K562 (cell line): Measurements from ENCODE around the gene PPARG. TPM values are rescaled to one million over a fixed set of nuclear protein-coding genes. Genes with fewer than 3 reads are reported as not detected.
A peak's percentile ranks its signal among the peaks of the same experiment; 100 is the strongest.

Experiments
- ATAC-seq: fragments of 200-7000 bp; cut with Tn5 transposase; 3 replicates; pipeline ENCODE4 v1.9.1; 2020; ENCODE audit warnings: moderate library complexity
- BruUV-seq: library from RNA; stranded (reverse); fragments of 400-500 nt; replicated peaks from 2 replicates; lab custom pipeline; 2021; lab: Mats Ljungman, UMichigan
- CTCF ChIA-PET: fragments of 300-600 bp; formaldehyde crosslinking; extraction: SDS; loops from one replicate; lab custom pipeline; 2021; ENCODE audit warnings: low intra/inter-chr PET ratio; lab: Yijun Ruan, JAX
- POLR2A ChIA-PET: fragments of 300-600, 350-650 bp; sonication (Branson Sonifier 250); formaldehyde crosslinking; extraction: SDS; loops from one replicate; lab custom pipeline; 2021; ENCODE audit warnings: antibody characterized with exemption, inconsistent platforms; lab: Yijun Ruan, JAX
- DNase-seq, 4 experiments: peaks; one replicate each; pipeline versions ENCODE4 v3.0.0 to v3.0.0-alpha.2; 2011 to 2018; ENCODE audit warnings: low spot score in 3 of 4, mixed read lengths in 3 of 4; ENCODE audit errors: extremely low read depth in 1 of 4
- FAIRE-seq: peaks from 2 replicates; lab custom pipeline; 2011; peaks lifted over from hg19 to GRCh38; lab: Jason Lieb, UNC
- H2AFZ ChIP-seq: 2 replicates; pipeline ENCODE4 v1.6.0; 2011; ENCODE audit warnings: low read depth, low read length, control low read depth, inconsistent platforms
- H3K27ac ChIP-seq: fragments of 200-600 bp; 3 replicates; pipeline ENCODE4 v1.8.0; 2011; ENCODE audit warnings: low read depth, mild to moderate bottlenecking, control low read depth, inconsistent platforms, low read length, moderate library complexity, mixed read lengths; ENCODE audit errors: extremely low read depth
- H3K27me3 ChIP-seq, 2 experiments: fragments of 300-600 bp in 1 of 2; 2 replicates in 1 of 2; 3 replicates in 1 of 2; pipeline versions ENCODE4 v1.6.0 to v1.8.0; 2011; ENCODE audit warnings: inconsistent platforms in 2 of 2, low read length in 2 of 2, mild to moderate bottlenecking in 1 of 2, mixed read lengths in 1 of 2, moderate library complexity in 1 of 2; ENCODE audit not compliant: control insufficient read depth in 2 of 2, insufficient read depth in 2 of 2
- H3K36me3 ChIP-seq: fragments of 300-600 bp; 3 replicates; pipeline ENCODE4 v1.8.0; 2011; ENCODE audit warnings: mild to moderate bottlenecking, low read length, inconsistent platforms; ENCODE audit not compliant: control insufficient read depth, insufficient read depth
- H3K4me1 ChIP-seq, 2 experiments: fragments of 200-600 bp in 1 of 2; replicated peaks in 1 of 2; 2 replicates in 1 of 2; 3 replicates in 1 of 2; pipeline versions ENCODE4 v1.5.1 to v1.8.0; 2011; ENCODE audit warnings: inconsistent platforms in 2 of 2, low read length in 2 of 2, mild to moderate bottlenecking in 1 of 2, mixed read lengths in 1 of 2, moderate library complexity in 1 of 2; ENCODE audit not compliant: control insufficient read depth in 2 of 2, insufficient read depth in 2 of 2
- H3K4me2 ChIP-seq: 2 replicates; pipeline ENCODE4 v1.6.1; 2011; ENCODE audit warnings: low read length, control low read depth, inconsistent platforms, mixed read lengths; ENCODE audit not compliant: insufficient read depth
- H3K4me3 ChIP-seq: fragments of 200-600 bp; sonication (generic), shearing (Covaris generic); 2 replicates; pipeline ENCODE4 v1.5.1; 2016; ENCODE audit warnings: control low read depth, inconsistent platforms
- H3K79me2 ChIP-seq: fragments of 200-600 bp; 3 replicates; pipeline ENCODE4 v1.8.0; 2011; ENCODE audit warnings: low read length, inconsistent platforms; ENCODE audit not compliant: control insufficient read depth, insufficient read depth
- H3K9ac ChIP-seq, 2 experiments: 2 replicates each; pipeline versions ENCODE4 v1.6.0 to v1.6.1; 2011; ENCODE audit warnings: low read depth in 2 of 2, low read length in 2 of 2, control low read depth in 1 of 2, inconsistent platforms in 1 of 2, mild to moderate bottlenecking in 1 of 2, mixed read lengths in 1 of 2; ENCODE audit not compliant: insufficient read depth in 1 of 2
- H3K9me1 ChIP-seq: one replicate; pipeline ENCODE4 v1.6.0; 2011; ENCODE audit warnings: inconsistent platforms, mild to moderate bottlenecking, low read length, moderate library complexity; ENCODE audit not compliant: control insufficient read depth, insufficient read depth
- H3K9me3 ChIP-seq: replicated peaks from 2 replicates; pipeline ENCODE4 v1.5.1; 2011; ENCODE audit warnings: low read depth, low read length, inconsistent platforms; ENCODE audit not compliant: control insufficient read depth, insufficient read depth
- H4K20me1 ChIP-seq: replicated peaks from 2 replicates; pipeline ENCODE4 v1.6.1; 2011; ENCODE audit warnings: low read length, inconsistent platforms, mixed read lengths; ENCODE audit not compliant: control insufficient read depth, insufficient read depth
- ATF6 ChIP-seq: sonication (generic); formaldehyde crosslinking; IDR thresholded peaks from 2 replicates; pipeline ENCODE4 v1.4.0; 2020; ENCODE audit warnings: mild to moderate bottlenecking, missing genetic modification reagents
- HMBOX1 ChIP-seq: sonication (generic); IDR thresholded peaks from 2 replicates; pipeline ENCODE4 v1.6.1; 2016
- MCM2 ChIP-seq: fragments of 450-650 bp; IDR thresholded peaks from 2 replicates; pipeline ENCODE4 v1.6.1; 2017; ENCODE audit warnings: low read depth, mild to moderate bottlenecking
- NR1H2 ChIP-seq: sonication (generic); formaldehyde crosslinking; IDR thresholded peaks from 2 replicates; pipeline ENCODE4 v1.4.0; 2020; ENCODE audit warnings: mild to moderate bottlenecking, missing genetic modification reagents
- PPARD ChIP-seq: fragments of 250-450 bp; sonication (Bioruptor Pico); IDR thresholded peaks from 2 replicates; pipeline ENCODE4 v1.8.0; 2022; ENCODE audit warnings: inconsistent platforms, mild to moderate bottlenecking, moderate library complexity
- PRMT5 ChIP-seq: sonication (generic); formaldehyde crosslinking; IDR thresholded peaks from 2 replicates; pipeline ENCODE4 v1.5.0; 2020; ENCODE audit warnings: missing genetic modification reagents
- TCF15 ChIP-seq: fragments of 250-450 bp; sonication (Bioruptor Pico); IDR thresholded peaks from 2 replicates; pipeline ENCODE4 v1.8.0; 2022; ENCODE audit warnings: moderate library complexity, mild to moderate bottlenecking, inconsistent platforms
- TEAD4 ChIP-seq, 2 experiments: sonication (generic) in 1 of 2; formaldehyde crosslinking in 1 of 2; IDR thresholded peaks; 2 replicates each; pipeline versions ENCODE4 v1.6.1 to v1.8.0; 2012 to 2022; ENCODE audit warnings: borderline replicate concordance in 1 of 2, inconsistent platforms in 1 of 2, low read length in 1 of 2, mild to moderate bottlenecking in 1 of 2, missing genetic modification reagents in 1 of 2
- ZBED1 ChIP-seq: IDR thresholded peaks from 2 replicates; pipeline ENCODE4 v1.6.1; 2014
- ZBTB2 ChIP-seq: fragments of 450-650 bp; IDR thresholded peaks from 2 replicates; pipeline ENCODE4 v1.6.1; 2016; ENCODE audit warnings: antibody characterized with exemption
- ZNF311 ChIP-seq: fragments of 250-450 bp; sonication (Bioruptor Pico); IDR thresholded peaks from 2 replicates; pipeline ENCODE4 v1.4.0; 2020; ENCODE audit warnings: mild to moderate bottlenecking, moderate library complexity
- ZNF444 ChIP-seq: fragments of 250-450 bp; sonication (Bioruptor Pico); IDR thresholded peaks from 2 replicates; pipeline ENCODE4 v1.4.0; 2020; ENCODE audit warnings: mild to moderate bottlenecking, moderate library complexity
- WGBS: fragments of 100-300 bp; shearing (Covaris generic); methylation state at CpG from one replicate; pipeline ENCODE4 v1.1.6; 2016; ENCODE audit warnings: low coverage, mixed read lengths; ENCODE audit not compliant: insufficient coverage; ENCODE audit errors: missing lambda C conversion rate; 5-methylcytosine and 5-hydroxymethylcytosine counted together
- in situ Hi-C: fragments of 300-500 bp; cut with MboI; formaldehyde crosslinking; loops from 4 replicates; pipeline ENCODE4 v1.15.0; 2018; ENCODE audit warnings: inconsistent platforms, mixed read lengths
- intact Hi-C: fragments of 100-400 bp; cut with micrococcal nuclease; formaldehyde crosslinking; loops from 2 replicates; pipeline ENCODE4 v1.14.2; 2022
- polyA plus RNA-seq, 8 experiments: library from polyadenylated mRNA; depleted of rRNA in 4 of 8; stranded (reverse) in 5 of 8; unstranded in 3 of 8; fragments of >200 nt; fragmentation: Nextera tagmentation in 2 of 8; fragmentation: Illumina TruSeq in 1 of 8; extraction: Ambion mirVana in 2 of 8; extraction: Trizol in 1 of 8; gene quantifications; 2 replicates each; pipeline versions ENCODE4 v1.2.1 to v1.2.3, GENCODE V29; 2011 to 2014; ENCODE audit warnings: inconsistent platforms in 1 of 8, missing spikeins in 1 of 8
- total RNA-seq, 7 experiments: library from RNA; depleted of rRNA in 6 of 7; stranded (reverse); fragments of >200 nt in 6 of 7; fragmentation: Illumina TruSeq in 2 of 7; extraction: Trizol in 2 of 7; gene quantifications; 2 replicates each; pipeline versions ENCODE4 v1.2.1 to v1.2.3, GENCODE V29; 2011 to 2021; ENCODE audit warnings: low replicate concordance in 1 of 7

The PPARG gene
- total and polyA plus RNA-seq, 9 of the 15 experiments (the other 6 are each of a cell fraction or from before 2014, with no cell fraction given) = not detected

DNA sequence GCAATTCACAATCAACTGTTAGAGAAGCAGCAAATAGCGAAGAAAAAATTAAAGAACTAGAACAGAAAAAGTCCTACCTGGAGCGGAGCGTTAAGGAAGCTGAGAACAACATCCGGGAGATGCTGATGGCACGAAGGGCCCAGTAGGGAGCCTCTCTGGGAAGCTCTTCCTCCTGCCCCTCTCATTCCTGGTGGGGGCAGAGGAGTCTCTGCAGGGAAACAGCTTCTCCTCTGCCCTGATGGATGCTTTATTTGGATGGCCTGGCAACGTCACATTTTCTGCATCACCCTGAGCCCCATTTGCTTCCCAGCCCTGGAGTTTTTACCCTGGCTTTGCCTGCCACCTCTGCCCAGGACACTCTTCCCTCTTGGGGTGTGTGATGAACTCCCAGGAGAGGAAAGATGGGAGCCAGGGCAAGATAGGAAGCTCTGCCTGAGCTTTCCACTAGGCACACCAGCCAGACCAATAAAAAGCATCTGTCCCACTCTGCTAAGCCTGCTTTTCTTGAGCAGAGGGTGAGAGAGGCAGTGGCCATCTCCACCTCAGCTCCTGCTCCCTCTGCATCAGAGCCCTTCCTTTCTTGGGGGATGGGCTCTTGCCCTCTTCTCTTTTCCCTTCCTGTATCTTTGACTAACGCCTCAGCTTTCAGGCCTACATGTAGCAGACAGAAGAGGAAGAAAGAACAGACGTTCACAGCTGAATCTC, 39.4 kb downstream of the PPARG start (continued):
- TF ChIP-seq ATF6 (no peak), NR1H2 (no peak), PRMT5 (CRISPR knock-in tag) (no peak), ZBTB2 (no peak)

GRCh38 chr3:12328837-12329462, 40.1 kb downstream of the PPARG start:
- Histone ChIP-seq H3K27ac (no peak overlapping the region), H3K4me1 (no peaks in the 10 kb centered on the region), H3K27me3 (peaks cover 0 to 2% of the 10 kb centered on the region in 2 experiments; a peak in 1 of 5 replicates), H2AFZ (no peak overlapping the region), H3K4me3 (no peak overlapping the region), H3K9me3 (no peaks in the 10 kb centered on the region), H3K9me1 (no peaks in the 10 kb centered on the region), H4K20me1 (no peaks in the 10 kb centered on the region), H3K36me3 (no peaks in the 10 kb centered on the region), H3K4me2 (no peak overlapping the region), H3K9ac (no peak overlapping the region), H3K79me2 (no peaks in the 10 kb centered on the region)
- ATAC-seq (no peak), DNase-seq (peak in 2 of 4 experiments; percentile 11), FAIRE-seq (peak; percentile 29)
- in situ Hi-C loops (no loop called here), intact Hi-C loops (no loop called here)
- ChIA-PET CTCF (no interaction called here), POLR2A (no interaction called here)
- BruUV-seq = no TSS peak
- TF ChIP-seq MCM2 = no peak
- TF ChIP-seq PPARD (CRISPR knock-in tag) = no peak
- TF ChIP-seq ZBED1 = no peak
- no peak for TF ChIP-seq TCF15 (CRISPR knock-in tag)
- no peak for TF ChIP-seq ZNF444 (CRISPR knock-in tag)
- no peak for TF ChIP-seq HMBOX1
- TF ChIP-seq TEAD4 (IDR thresholded peaks at IDR 0.05; ENCODE audit: low read length) = no peak
- no peak for TF ChIP-seq TEAD4 (CRISPR knock-in tag; IDR thresholded peaks at IDR 0.05; ENCODE audit: borderline replicate concordance)
- TF ChIP-seq ZNF311 = no peak
- 1% methylated on average over 3 of the region's 3 CpGs for WGBS
